Kidney (tissue), 14 donors: ENCODE results near the gene RRP1B. TPM values are rescaled to one million over a fixed set of nuclear protein-coding genes. Genes with fewer than 3 reads are reported as not detected.

ENCODE experiments used
- DNase-seq, 5 donors: peaks; one replicate each; pipeline ENCODE4 v3.0.0-alpha.2; 2013 to 2020
- FAIRE-seq: peaks from 2 replicates; lab custom pipeline; 2012; peaks lifted over from hg19 to GRCh38; lab: Jason Lieb, UNC
- H3K27ac ChIP-seq, 2 donors: one replicate each; pipeline ENCODE4 v1.7.0; 2013; ENCODE audit warnings: low read depth in 2 of 2, low read length in 2 of 2, inconsistent platforms in 1 of 2
- H3K27me3 ChIP-seq: one replicate; pipeline ENCODE4 v1.7.1; 2013; ENCODE audit warnings: low read length, inconsistent platforms; ENCODE audit not compliant: control insufficient read depth, insufficient read depth
- H3K36me3 ChIP-seq, 3 donors: one replicate each; pipeline versions ENCODE4 v1.7.0 to v1.7.1; 2013; ENCODE audit warnings: low read length in 3 of 3, control low read depth in 1 of 3, inconsistent platforms in 1 of 3; ENCODE audit not compliant: insufficient read depth in 3 of 3, control insufficient read depth in 2 of 3
- H3K4me1 ChIP-seq, 3 donors: one replicate each; pipeline versions ENCODE4 v1.7.0 to v1.7.1; 2013; ENCODE audit warnings: low read length in 3 of 3, inconsistent platforms in 1 of 3, low read depth in 1 of 3; ENCODE audit not compliant: control insufficient read depth in 2 of 3, insufficient read depth in 2 of 3
- H3K4me3 ChIP-seq, 3 donors: one replicate each; pipeline versions ENCODE4 v1.7.0 to v1.8.1; 2013; ENCODE audit warnings: low read length in 3 of 3, control low read depth in 1 of 3, inconsistent platforms in 1 of 3
- H3K9ac ChIP-seq, 3 donors: one replicate each; pipeline versions ENCODE4 v1.7.0 to v1.7.1; 2013; ENCODE audit warnings: low read length in 3 of 3, control low read depth in 1 of 3, inconsistent platforms in 1 of 3
- H3K9me3 ChIP-seq, 3 donors: one replicate each; pipeline versions ENCODE4 v1.7.0 to v1.7.1; 2013; ENCODE audit warnings: low read length in 3 of 3, control low read depth in 1 of 3, inconsistent platforms in 1 of 3; ENCODE audit not compliant: control insufficient read depth in 2 of 3, insufficient read depth in 1 of 3
- intact Hi-C: fragments of 100-400 bp; cut with DNase I; formaldehyde crosslinking; loops from one replicate; pipeline ENCODE4 v1.11.1; 2022
- polyA plus RNA-seq: library from polyadenylated mRNA; stranded (reverse); fragments of 350-450 nt; fragmentation: Illumina TruSeq; extraction: RNeasy Lipid Tissue Mini Kit (QIAGEN cat#74804); gene quantifications from one replicate; pipeline ENCODE4 v1.2.3, GENCODE V29; 2014; ENCODE audit warnings: low read depth, low replicate concordance; ENCODE audit not compliant: insufficient read depth
- total RNA-seq: library from RNA; stranded (reverse); fragmentation: NEBNext Ultra II Directional; extraction: Animal tissue kit (Norgen Biotek cat#: 25700); gene quantifications from one replicate; pipeline ENCODE4 v1.2.1, GENCODE V29; 2021
- TF ChIP-seq, protein P1 (sequence below): IDR thresholded peaks from 3 replicates; pipeline ENCODE4 v1.5.1; 2012; ENCODE audit warnings: mild to moderate bottlenecking, moderate library complexity, borderline replicate concordance; ENCODE audit not compliant: insufficient read depth; ENCODE audit errors: extremely low read depth
- donor health status: control.
- donor health status: control.
- donor health status: control.
- donor health status: control.
- donor health status: control.
- donor health status: DM: yes; HTN: yes; CAD: no.
- donor health status: Normal renal cell carcinoma (clear cell type).

Gene RRP1B
- total and polyA plus RNA-seq, 2 donors from 2014 or later, result 5.0 to 17.8 TPM

DNA sequence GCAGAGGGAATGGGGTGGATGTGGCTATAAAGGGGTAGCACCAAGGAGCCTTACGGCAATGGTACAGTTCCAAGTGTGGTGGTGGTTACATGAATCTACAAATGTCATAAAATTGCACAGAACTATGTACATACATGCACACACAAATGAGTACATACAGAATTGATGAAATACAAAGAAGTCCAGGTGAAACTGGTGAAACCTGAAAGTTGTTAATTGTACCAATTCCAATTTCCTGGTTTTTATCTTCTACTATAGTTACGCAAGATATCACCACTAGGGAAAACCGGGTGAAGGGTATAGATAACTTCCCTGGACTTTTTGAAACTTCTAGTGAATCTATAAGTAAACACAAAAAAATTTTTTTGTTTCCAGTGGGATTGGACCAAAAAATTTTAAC, 19.0 kb upstream of the RRP1B start:
- intact Hi-C loops, result no loop called here
- H3K36me3 ChIP-seq, result no peaks in the 10 kb centered on the region
- H3K27me3 ChIP-seq, result no peaks in the 10 kb centered on the region
- TF ChIP-seq, protein P1, sequence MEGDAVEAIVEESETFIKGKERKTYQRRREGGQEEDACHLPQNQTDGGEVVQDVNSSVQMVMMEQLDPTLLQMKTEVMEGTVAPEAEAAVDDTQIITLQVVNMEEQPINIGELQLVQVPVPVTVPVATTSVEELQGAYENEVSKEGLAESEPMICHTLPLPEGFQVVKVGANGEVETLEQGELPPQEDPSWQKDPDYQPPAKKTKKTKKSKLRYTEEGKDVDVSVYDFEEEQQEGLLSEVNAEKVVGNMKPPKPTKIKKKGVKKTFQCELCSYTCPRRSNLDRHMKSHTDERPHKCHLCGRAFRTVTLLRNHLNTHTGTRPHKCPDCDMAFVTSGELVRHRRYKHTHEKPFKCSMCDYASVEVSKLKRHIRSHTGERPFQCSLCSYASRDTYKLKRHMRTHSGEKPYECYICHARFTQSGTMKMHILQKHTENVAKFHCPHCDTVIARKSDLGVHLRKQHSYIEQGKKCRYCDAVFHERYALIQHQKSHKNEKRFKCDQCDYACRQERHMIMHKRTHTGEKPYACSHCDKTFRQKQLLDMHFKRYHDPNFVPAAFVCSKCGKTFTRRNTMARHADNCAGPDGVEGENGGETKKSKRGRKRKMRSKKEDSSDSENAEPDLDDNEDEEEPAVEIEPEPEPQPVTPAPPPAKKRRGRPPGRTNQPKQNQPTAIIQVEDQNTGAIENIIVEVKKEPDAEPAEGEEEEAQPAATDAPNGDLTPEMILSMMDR, result no peak
- no peaks in the 10 kb centered on the region for H3K4me1 ChIP-seq
- no peaks in the 10 kb centered on the region for H3K9me3 ChIP-seq
- DNase-seq, result no peak
- no peak overlapping the region for H3K9ac ChIP-seq
- no peak overlapping the region for H3K4me3 ChIP-seq
- H3K27ac ChIP-seq, result no peak overlapping the region
- no peak for FAIRE-seq

DNA sequence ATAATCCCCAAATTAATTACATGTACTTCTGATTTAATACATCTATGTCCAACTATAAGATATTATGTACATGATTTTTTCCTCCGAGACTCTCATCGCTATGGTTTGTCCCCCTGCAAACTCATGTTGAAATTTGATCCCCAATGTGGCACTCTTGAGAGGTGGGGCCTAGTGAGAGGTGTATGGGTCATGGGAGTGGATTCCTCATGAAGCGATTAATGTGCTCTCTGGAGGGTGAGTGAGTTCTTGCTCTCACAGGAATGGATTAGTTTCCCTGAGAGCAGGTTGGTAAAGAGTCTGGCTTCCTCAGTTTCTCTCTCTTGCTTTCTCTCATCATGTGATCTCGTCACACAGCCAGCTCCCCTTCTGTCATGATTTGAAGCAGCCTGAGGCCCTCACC, 16.2 kb upstream of the RRP1B start:
- H3K4me3 ChIP-seq, result no peak overlapping the region
- FAIRE-seq (no peak), DNase-seq (peak in 3 of 5 donors; percentile 30 to 75 (median 58))
- TF ChIP-seq, protein P1, result no peak
- H3K9ac ChIP-seq, result no peak overlapping the region
- no peaks in the 10 kb centered on the region for H3K9me3 ChIP-seq
- H3K27ac ChIP-seq, result no peak overlapping the region
- no peaks in the 10 kb centered on the region for H3K27me3 ChIP-seq
- intact Hi-C loops, result no loop called here
- H3K4me1 ChIP-seq, result peaks cover 0 to 4% (median 3%) of the 10 kb centered on the region in 3 donors
- no peaks in the 10 kb centered on the region for H3K36me3 ChIP-seq

DNA sequence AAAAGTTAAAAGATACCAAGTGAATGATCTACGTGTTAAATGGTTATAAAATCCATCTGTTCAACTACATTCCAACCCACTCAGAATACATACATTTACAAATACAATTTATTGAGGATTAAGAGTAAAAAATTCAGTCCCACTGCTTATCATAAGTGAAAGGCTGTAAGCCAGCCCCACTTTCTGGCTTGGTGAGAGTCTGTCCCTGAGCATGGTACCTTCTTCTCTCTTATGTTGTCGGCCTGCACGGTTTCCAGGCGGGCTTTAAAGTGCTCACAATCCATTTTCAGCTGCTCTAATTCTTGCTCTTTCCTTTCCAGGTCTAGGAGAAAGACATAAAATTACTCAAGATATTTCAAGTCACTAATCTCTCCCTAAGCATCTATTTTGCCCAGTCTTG, 15.3 kb upstream of the RRP1B start:
- H3K27me3 ChIP-seq, result no peaks in the 10 kb centered on the region
- FAIRE-seq, result no peak
- intact Hi-C loops, result no loop called here

More for the DNA sequence above, 15.3 kb upstream of the RRP1B start:
- Histone ChIP-seq H3K36me3 (no peaks in the 10 kb centered on the region), H3K4me3 (no peak overlapping the region), H3K4me1 (peaks cover 0 to 4% (median 3%) of the 10 kb centered on the region in 3 donors), H3K27ac (no peak overlapping the region), H3K9ac (no peak overlapping the region), H3K9me3 (no peaks in the 10 kb centered on the region)
- DNase-seq, result no peak
- TF ChIP-seq, protein P1, result no peak
